Stimulated activated naive CD8-positive, alpha-beta T cell treated with anti-CD3 and anti-CD28 coated beads, Interleukin-15, Interleukin-2, amounts not matched to agents 100 ng/mL and 50 ng/mL, for 24 hours (primary cell): ENCODE measurements around the gene EMID1.

Source experiments
- H3K27ac Mint-ChIP-seq: one replicate; pipeline ENCODE4 v1.8.0; 2021; ENCODE audit warnings: mild to moderate bottlenecking, mixed read lengths
- H3K27me3 Mint-ChIP-seq: one replicate; pipeline ENCODE4 v1.8.0; 2021; ENCODE audit warnings: mixed read lengths
- H3K36me3 Mint-ChIP-seq: one replicate; pipeline ENCODE4 v1.8.0; 2021; ENCODE audit warnings: low read depth, mixed read lengths
- H3K4me1 Mint-ChIP-seq: one replicate; pipeline ENCODE4 v1.8.0; 2021; ENCODE audit warnings: low read depth, mixed read lengths
- H3K4me3 Mint-ChIP-seq: one replicate; pipeline ENCODE4 v1.8.0; 2021; ENCODE audit warnings: mild to moderate bottlenecking, mixed read lengths
- H3K9me3 Mint-ChIP-seq: one replicate; pipeline ENCODE4 v1.8.0; 2021; ENCODE audit warnings: mixed read lengths

Gene EMID1

DNA sequence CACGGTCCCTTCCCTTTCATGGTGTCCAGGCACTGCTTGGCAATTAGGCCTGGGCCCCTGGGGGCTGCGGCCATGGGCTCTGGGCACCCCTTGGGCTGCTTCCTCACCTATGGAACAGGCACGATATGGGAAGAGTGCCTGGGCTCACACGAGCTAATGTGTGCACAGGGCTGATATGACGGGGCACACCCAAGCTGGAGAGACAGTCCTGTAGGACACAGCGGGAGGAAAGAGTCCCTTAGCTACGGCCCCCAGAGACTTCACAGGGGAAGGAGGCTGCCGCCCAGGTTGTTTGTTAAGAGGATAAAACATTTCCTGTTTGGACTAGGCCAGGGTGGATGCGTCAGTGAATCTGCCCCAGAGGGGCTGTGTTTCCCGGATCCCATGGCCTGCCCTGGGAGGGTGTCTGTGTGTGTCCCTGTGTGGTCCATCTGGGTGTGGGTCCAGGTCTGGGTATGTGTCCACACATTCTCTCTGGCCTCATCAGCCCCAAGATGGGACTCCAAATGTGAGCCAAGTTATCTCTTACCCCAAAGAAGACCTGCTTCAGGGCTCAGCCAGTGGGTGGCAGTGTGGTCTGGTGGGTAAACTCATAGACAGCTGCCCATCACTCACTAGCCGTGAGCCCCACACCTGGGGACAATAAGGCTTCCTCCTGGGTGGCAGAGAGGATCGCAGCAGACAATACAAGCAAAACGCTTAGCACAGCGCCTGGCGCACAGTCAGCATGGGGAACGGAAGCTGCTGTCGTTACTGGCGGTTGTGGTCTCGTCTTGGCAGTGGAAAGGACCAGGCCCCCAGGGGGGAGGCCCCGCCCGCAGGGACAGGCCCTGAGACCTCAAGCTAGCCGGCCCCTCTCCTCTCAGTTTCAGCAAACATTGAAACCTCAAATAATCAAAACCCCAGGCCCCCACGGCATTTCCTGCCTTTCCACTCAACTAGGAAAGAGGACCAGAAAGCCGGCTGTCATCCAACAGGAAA is 3.2 kb upstream of the EMID1 start:
- H3K4me3 Mint-ChIP-seq = peak overlapping the region; percentile 51
- H3K9me3 Mint-ChIP-seq = no peaks in the 10 kb centered on the region
- no peaks in the 10 kb centered on the region for H3K36me3 Mint-ChIP-seq

GRCh38 chr22:29203488-29204454 is 1.9 kb upstream of the EMID1 start:
- H3K27ac Mint-ChIP-seq = no peak overlapping the region
- H3K9me3 Mint-ChIP-seq = no peaks in the 10 kb centered on the region
- peaks cover 42% of the 10 kb centered on the region for H3K4me1 Mint-ChIP-seq
- no peak overlapping the region for H3K4me3 Mint-ChIP-seq
- H3K27me3 Mint-ChIP-seq = peaks cover 59% of the 10 kb centered on the region
- H3K36me3 Mint-ChIP-seq = no peaks in the 10 kb centered on the region

More for the DNA sequence above, 3.2 kb upstream of the EMID1 start:
- peaks cover 42% of the 10 kb centered on the region for H3K4me1 Mint-ChIP-seq
- H3K27ac Mint-ChIP-seq = peak overlapping the region; percentile 65
- peaks cover 58% of the 10 kb centered on the region for H3K27me3 Mint-ChIP-seq

GRCh38 chr22:29204455-29205183 is 1.1 kb upstream of the EMID1 start:
- H3K36me3 Mint-ChIP-seq = no peaks in the 10 kb centered on the region
- H3K27me3 Mint-ChIP-seq = peaks cover 58% of the 10 kb centered on the region
- H3K4me1 Mint-ChIP-seq = peaks cover 42% of the 10 kb centered on the region
- H3K27ac Mint-ChIP-seq = no peak overlapping the region
- H3K9me3 Mint-ChIP-seq = no peaks in the 10 kb centered on the region
- H3K4me3 Mint-ChIP-seq = no peak overlapping the region

GRCh38 chr22:29205252-29205593 is 473 bp upstream of the EMID1 start:
- H3K27ac Mint-ChIP-seq = no peak overlapping the region
- peak overlapping the region; percentile 60 for H3K4me3 Mint-ChIP-seq
- peaks cover 42% of the 10 kb centered on the region for H3K4me1 Mint-ChIP-seq
- peaks cover 53% of the 10 kb centered on the region for H3K27me3 Mint-ChIP-seq
- no peaks in the 10 kb centered on the region for H3K9me3 Mint-ChIP-seq
- H3K36me3 Mint-ChIP-seq = no peaks in the 10 kb centered on the region

GRCh38 chr22:29206372-29207242 is 911 bp downstream of the EMID1 start:
- Mint-ChIP-seq H3K4me1 (peaks cover 38% of the 10 kb centered on the region), H3K27ac (no peak overlapping the region), H3K36me3 (no peaks in the 10 kb centered on the region), H3K27me3 (peaks cover 42% of the 10 kb centered on the region), H3K9me3 (no peaks in the 10 kb centered on the region), H3K4me3 (peak overlapping the region; percentile 68)

- H3K4me1 Mint-ChIP-seq = peaks cover 32% of the 10 kb centered on the region
- no peaks in the 10 kb centered on the region for H3K36me3 Mint-ChIP-seq
- no peaks in the 10 kb centered on the region for H3K9me3 Mint-ChIP-seq
- no peak overlapping the region for H3K4me3 Mint-ChIP-seq
- peaks cover 37% of the 10 kb centered on the region for H3K27me3 Mint-ChIP-seq
- H3K27ac Mint-ChIP-seq = no peak overlapping the region
Observed at GRCh38 chr22:29207243-29207550, 1.5 kb downstream of the EMID1 start.

GRCh38 chr22:29207562-29208501 is 2.1 kb downstream of the EMID1 start:
- Mint-ChIP-seq H3K27ac (no peak overlapping the region), H3K36me3 (no peaks in the 10 kb centered on the region), H3K27me3 (peaks cover 37% of the 10 kb centered on the region), H3K9me3 (no peaks in the 10 kb centered on the region), H3K4me1 (peaks cover 26% of the 10 kb centered on the region), H3K4me3 (no peak overlapping the region)

DNA sequence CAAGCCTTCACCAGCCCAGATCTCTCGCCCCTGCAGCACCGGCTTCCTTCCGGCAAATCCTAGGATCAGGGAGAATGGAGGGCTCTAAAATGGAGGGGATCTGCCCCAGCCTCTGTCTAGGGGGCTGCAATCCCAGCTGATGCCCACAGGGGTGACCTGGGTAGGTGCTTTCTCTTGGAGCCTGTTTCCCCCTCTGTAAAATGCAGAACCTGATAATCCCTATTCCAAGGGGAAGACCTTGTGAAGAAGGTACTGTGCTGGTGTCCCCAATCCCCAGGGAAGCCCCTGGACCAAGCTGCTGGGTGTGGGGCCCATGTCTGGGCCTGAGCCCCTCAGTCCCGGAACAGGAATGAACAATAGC is 2.8 kb downstream of the EMID1 start:
- Mint-ChIP-seq H3K27ac (no peak overlapping the region), H3K4me1 (peaks cover 19% of the 10 kb centered on the region), H3K27me3 (peaks cover 32% of the 10 kb centered on the region), H3K9me3 (no peaks in the 10 kb centered on the region), H3K4me3 (no peak overlapping the region), H3K36me3 (no peaks in the 10 kb centered on the region)

- Mint-ChIP-seq H3K27me3 (peaks cover 32% of the 10 kb centered on the region), H3K4me1 (peaks cover 16% of the 10 kb centered on the region), H3K4me3 (no peak overlapping the region), H3K36me3 (no peaks in the 10 kb centered on the region), H3K27ac (no peak overlapping the region), H3K9me3 (no peaks in the 10 kb centered on the region)
Observed at GRCh38 chr22:29208879-29209623, 3.4 kb downstream of the EMID1 start.

- Mint-ChIP-seq H3K36me3 (no peaks in the 10 kb centered on the region), H3K27me3 (peaks cover 31% of the 10 kb centered on the region), H3K4me3 (no peak overlapping the region), H3K9me3 (no peaks in the 10 kb centered on the region), H3K27ac (no peak overlapping the region), H3K4me1 (peaks cover 14% of the 10 kb centered on the region)
Observed at GRCh38 chr22:29209624-29209929, 3.9 kb downstream of the EMID1 start.

- Mint-ChIP-seq H3K27me3 (peaks cover 22% of the 10 kb centered on the region), H3K36me3 (no peaks in the 10 kb centered on the region), H3K27ac (no peak overlapping the region), H3K4me3 (no peak overlapping the region), H3K9me3 (no peaks in the 10 kb centered on the region), H3K4me1 (peaks cover 6% of the 10 kb centered on the region)
Observed at GRCh38 chr22:29211066-29211465, 5.4 kb downstream of the EMID1 start.

DNA sequence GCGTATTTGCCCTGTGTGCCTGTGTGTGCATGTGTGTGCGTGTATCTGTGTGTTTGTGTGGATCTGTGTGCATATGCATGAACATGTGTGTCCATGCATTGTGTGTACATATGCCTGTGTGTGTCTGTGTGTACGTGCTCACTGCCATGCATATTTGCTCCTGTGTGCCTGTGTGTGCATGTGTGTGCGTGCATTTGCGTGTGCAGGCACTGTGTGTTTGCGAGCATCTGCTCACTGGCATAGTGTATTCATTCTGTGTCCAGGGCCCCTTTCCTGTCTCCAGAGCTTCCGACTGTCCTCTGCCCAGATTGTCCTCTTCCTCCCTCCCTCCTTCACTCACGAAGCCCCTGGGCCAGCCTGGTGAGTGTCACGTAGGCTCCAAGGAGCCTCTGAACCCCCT is 5.8 kb downstream of the EMID1 start:
- Mint-ChIP-seq H3K4me3 (no peak overlapping the region), H3K27ac (no peak overlapping the region), H3K27me3 (peaks cover 19% of the 10 kb centered on the region), H3K4me1 (peaks cover 2% of the 10 kb centered on the region), H3K9me3 (no peaks in the 10 kb centered on the region), H3K36me3 (no peaks in the 10 kb centered on the region)

DNA sequence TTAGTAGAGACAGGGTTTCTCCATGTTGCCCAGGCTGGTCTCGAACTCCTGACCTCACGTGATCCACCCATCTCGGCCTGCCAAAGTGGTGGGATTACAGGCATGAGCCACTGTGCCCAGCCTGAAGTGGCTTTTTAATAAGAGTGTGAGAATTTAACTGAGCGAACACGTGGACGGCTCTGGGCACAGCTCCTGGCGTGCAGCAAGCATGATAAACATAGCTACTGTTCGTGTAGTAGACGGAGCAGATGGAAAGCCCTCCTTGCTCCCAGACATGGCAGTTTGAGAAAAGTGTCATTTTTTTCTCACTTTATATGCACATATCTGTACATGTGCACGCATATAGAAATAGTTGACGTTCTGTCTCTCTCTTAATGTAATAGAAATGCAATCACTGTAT is 7.0 kb downstream of the EMID1 start:
- Mint-ChIP-seq H3K27me3 (peaks cover 8% of the 10 kb centered on the region), H3K4me3 (no peak overlapping the region), H3K4me1 (no peaks in the 10 kb centered on the region), H3K27ac (no peak overlapping the region), H3K9me3 (no peaks in the 10 kb centered on the region), H3K36me3 (no peaks in the 10 kb centered on the region)
